Measurements from ENCODE around the gene BAHD1. TPM values are rescaled to one million over a fixed set of nuclear protein-coding genes. Genes with fewer than 3 reads are reported as not detected.

The BAHD1 gene
- polyA plus RNA-seq, 1 of the 3 experiments (the other 2 are of a cell fraction), result 5.5 TPM

GRCh38 chr15:40459391-40460015 lies 18.8 kb downstream of the BAHD1 start:
- ChIA-PET CTCF (interaction anchor here (1.1 kb wide), 1 partner anchor 11 kb away, joined by 3 read pairs; no protein-coding TSS in a partner anchor), POLR2A (no interaction called here)

DNA sequence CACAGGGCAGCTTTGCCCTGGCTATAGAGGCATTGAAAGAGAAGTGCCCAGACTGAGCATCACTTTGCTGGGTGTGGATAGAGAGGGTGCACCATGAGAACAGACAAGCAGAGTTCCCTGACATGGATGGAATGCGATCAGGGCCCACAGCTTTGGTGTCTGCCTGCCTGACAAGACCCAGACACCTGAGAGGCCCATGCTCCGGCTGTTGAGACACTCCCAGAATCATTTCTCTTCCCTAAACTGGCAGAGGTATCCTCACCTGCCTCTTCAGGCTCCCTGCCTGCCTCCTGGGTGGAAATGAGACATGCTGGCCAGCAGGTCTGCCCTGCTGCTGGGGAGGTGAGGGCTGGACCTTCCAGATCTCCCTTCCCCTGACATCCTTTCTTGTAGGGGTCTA lies 19.7 kb downstream of the BAHD1 start:
- Histone ChIP-seq H3K9me2 (no peaks in the 10 kb centered on the region), H4K20me1 (ENCODE audit: insufficient read depth) (peaks cover 25% of the 10 kb centered on the region), H3F3A (replicated peaks; ENCODE audit: insufficient read depth) (no peaks in the 10 kb centered on the region), H3K27me3 (ENCODE audit: insufficient read depth) (no peaks in the 10 kb centered on the region), H3K9me3 (no peaks in the 10 kb centered on the region), H3K27ac (ENCODE audit: low read depth in 2 of 2, low read length in 1 of 2) (no peak overlapping the region), H3K4me1 (ENCODE audit: control insufficient read depth in 1 of 2, insufficient read depth in 2 of 2, low read depth in 1 of 2, low read length in 1 of 2) (peaks cover 7 to 14% of the 10 kb centered on the region in 2 experiments; a peak in 2 of 4 replicates), H3K4me3 (ENCODE audit: low read depth in 2 of 2, low read length in 1 of 2) (no peak overlapping the region), H3K36me3 (replicated peaks in 1 of 2; ENCODE audit: control insufficient read depth in 1 of 2, insufficient read depth in 2 of 2, low read length in 1 of 2) (peaks cover 4 to 38% of the 10 kb centered on the region in 2 experiments), H3K79me2 (ENCODE audit: insufficient read depth) (peaks cover 26% of the 10 kb centered on the region), H3K9ac (no peak overlapping the region), H2AFZ (ENCODE audit: low read depth) (no peak overlapping the region), H3K4me2 (no peak overlapping the region)
- TF ChIP-seq FOXJ3 (CRISPR knock-in tag; IDR thresholded peaks at IDR 0.05) (no peak), PBX3 (IDR thresholded peaks at IDR 0.05) (no peak), ELF1 (IDR thresholded peaks at IDR 0.05) (no peak), TAF1 (IDR thresholded peaks at IDR 0.05; ENCODE audit: borderline replicate concordance, low read depth, low read length) (no peak), FOXM1 (IDR thresholded peaks at IDR 0.05; ENCODE audit: low read depth) (no peak), RXRA (IDR thresholded peaks at IDR 0.05; ENCODE audit: borderline replicate concordance, low read depth) (no peak), CHD2 (IDR thresholded peaks at IDR 0.05; ENCODE audit: low read length, partially characterized antibody) (no peak), RAD21 (IDR thresholded peaks at IDR 0.05; ENCODE audit: low read length) (no peak), RFX5 (IDR thresholded peaks at IDR 0.05; ENCODE audit: low read length) (no peak), NFIC (IDR thresholded peaks at IDR 0.05; ENCODE audit: borderline replicate concordance) (no peak)
- TF ChIP-seq, protein P1, sequence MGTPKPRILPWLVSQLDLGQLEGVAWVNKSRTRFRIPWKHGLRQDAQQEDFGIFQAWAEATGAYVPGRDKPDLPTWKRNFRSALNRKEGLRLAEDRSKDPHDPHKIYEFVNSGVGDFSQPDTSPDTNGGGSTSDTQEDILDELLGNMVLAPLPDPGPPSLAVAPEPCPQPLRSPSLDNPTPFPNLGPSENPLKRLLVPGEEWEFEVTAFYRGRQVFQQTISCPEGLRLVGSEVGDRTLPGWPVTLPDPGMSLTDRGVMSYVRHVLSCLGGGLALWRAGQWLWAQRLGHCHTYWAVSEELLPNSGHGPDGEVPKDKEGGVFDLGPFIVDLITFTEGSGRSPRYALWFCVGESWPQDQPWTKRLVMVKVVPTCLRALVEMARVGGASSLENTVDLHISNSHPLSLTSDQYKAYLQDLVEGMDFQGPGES (IDR thresholded peaks at IDR 0.05; ENCODE audit: low read depth, low read length), result no peak
- ChIA-PET CTCF (no interaction called here), POLR2A (no interaction called here)
- WGBS (ENCODE audit: low lambda C conversion rate), result 100% methylated on average over 1 of the region's 2 CpGs
- DNase-seq, result no peak

More at GRCh38 chr15:40459391-40460015, 18.8 kb downstream of the BAHD1 start:
- Histone ChIP-seq H3K9me2 (no peaks in the 10 kb centered on the region), H4K20me1 (ENCODE audit: insufficient read depth) (peaks cover 34% of the 10 kb centered on the region), H3K9ac (no peak overlapping the region), H3K4me1 (ENCODE audit: control insufficient read depth in 1 of 2, insufficient read depth in 2 of 2, low read depth in 1 of 2, low read length in 1 of 2) (peaks cover 16 to 23% of the 10 kb centered on the region in 2 experiments; a peak in 3 of 4 replicates), H3K9me3 (no peaks in the 10 kb centered on the region), H3K4me3 (ENCODE audit: low read depth in 2 of 2, low read length in 1 of 2) (no peak overlapping the region), H2AFZ (ENCODE audit: low read depth) (no peak overlapping the region), H3F3A (replicated peaks; ENCODE audit: insufficient read depth) (no peaks in the 10 kb centered on the region), H3K27me3 (ENCODE audit: insufficient read depth) (no peaks in the 10 kb centered on the region), H3K79me2 (ENCODE audit: insufficient read depth) (peaks cover 35% of the 10 kb centered on the region), H3K27ac (ENCODE audit: low read depth in 2 of 2, low read length in 1 of 2) (no peak overlapping the region), H3K4me2 (no peak overlapping the region), H3K36me3 (replicated peaks in 1 of 2; ENCODE audit: control insufficient read depth in 1 of 2, insufficient read depth in 2 of 2, low read length in 1 of 2) (peaks cover 3 to 29% of the 10 kb centered on the region in 2 experiments)
- WGBS (ENCODE audit: low lambda C conversion rate), result 93% methylated on average over 7 of the region's 19 CpGs
- TF ChIP-seq MXI1 (IDR thresholded peaks at IDR 0.05; ENCODE audit: low read depth, low read length) (no peak), CTCF (IDR thresholded peaks at IDR 0.05) (no peak), NRF1 (IDR thresholded peaks at IDR 0.05; ENCODE audit: low read depth, low read length) (no peak), TCF12 (IDR thresholded peaks at IDR 0.05) (no peak), TEAD4 (IDR thresholded peaks at IDR 0.05; ENCODE audit: borderline replicate concordance, insufficient read depth) (no peak), YY1 (IDR thresholded peaks at IDR 0.05; ENCODE audit: low read depth) (no peak), JUND (IDR thresholded peaks at IDR 0.05) (no peak), RAD21 (IDR thresholded peaks at IDR 0.05; ENCODE audit: low read length) (no peak), RFX5 (IDR thresholded peaks at IDR 0.05; ENCODE audit: low read length) (no peak)
- TF ChIP-seq, protein P2, sequence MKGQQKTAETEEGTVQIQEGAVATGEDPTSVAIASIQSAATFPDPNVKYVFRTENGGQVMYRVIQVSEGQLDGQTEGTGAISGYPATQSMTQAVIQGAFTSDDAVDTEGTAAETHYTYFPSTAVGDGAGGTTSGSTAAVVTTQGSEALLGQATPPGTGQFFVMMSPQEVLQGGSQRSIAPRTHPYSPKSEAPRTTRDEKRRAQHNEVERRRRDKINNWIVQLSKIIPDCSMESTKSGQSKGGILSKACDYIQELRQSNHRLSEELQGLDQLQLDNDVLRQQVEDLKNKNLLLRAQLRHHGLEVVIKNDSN (IDR thresholded peaks at IDR 0.05; ENCODE audit: borderline replicate concordance, low read depth), result no peak
- TF ChIP-seq, protein P3, sequence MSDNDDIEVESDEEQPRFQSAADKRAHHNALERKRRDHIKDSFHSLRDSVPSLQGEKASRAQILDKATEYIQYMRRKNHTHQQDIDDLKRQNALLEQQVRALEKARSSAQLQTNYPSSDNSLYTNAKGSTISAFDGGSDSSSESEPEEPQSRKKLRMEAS (IDR thresholded peaks at IDR 0.05; ENCODE audit: low read depth), result no peak
- DNase-seq, result no peak
